SIG-M5 treated with dmso at 0.1 percent for 504 hours (cell line): ENCODE data around the gene SIX1.

Experiments used
- DNase-seq: peaks from one replicate; lab custom pipeline; 2025; ENCODE audit not compliant: unreplicated experiment; lab: John Stamatoyannopoulos, UW

SIX1 gene

GRCh38 chr14:60655898-60656685 lies 6.8 kb upstream of the SIX1 start:
- DNase-seq: no peak

- no peak for DNase-seq
Observed at GRCh38 chr14:60655119-60655897, 6.0 kb upstream of the SIX1 start.

GRCh38 chr14:60654334-60654821 lies 5.1 kb upstream of the SIX1 start:
- DNase-seq: no peak

GRCh38 chr14:60653701-60654161 lies 4.5 kb upstream of the SIX1 start:
- DNase-seq: no peak

GRCh38 chr14:60652674-60653651 lies 3.7 kb upstream of the SIX1 start:
- DNase-seq: no peak

GRCh38 chr14:60651796-60652673 lies 2.8 kb upstream of the SIX1 start:
- DNase-seq: no peak

GRCh38 chr14:60651086-60651795 lies 2.0 kb upstream of the SIX1 start:
- no peak for DNase-seq

GRCh38 chr14:60650373-60650961 lies 1.2 kb upstream of the SIX1 start:
- DNase-seq: no peak

GRCh38 chr14:60649875-60650372 lies 647 bp upstream of the SIX1 start:
- DNase-seq: no peak

GRCh38 chr14:60648249-60648933 lies 886 bp downstream of the SIX1 start:
- no peak for DNase-seq

GRCh38 chr14:60647837-60648248 lies 1.4 kb downstream of the SIX1 start:
- DNase-seq: no peak

GRCh38 chr14:60647081-60647836 lies 2.0 kb downstream of the SIX1 start:
- DNase-seq: no peak

- no peak for DNase-seq
Observed at GRCh38 chr14:60646226-60646818, 3.0 kb downstream of the SIX1 start.

- DNase-seq: no peak
Observed at GRCh38 chr14:60645126-60645741, 4.0 kb downstream of the SIX1 start.

- no peak for DNase-seq
Observed at GRCh38 chr14:60644666-60645065, 4.6 kb downstream of the SIX1 start.

GRCh38 chr14:60643463-60644314 lies 5.6 kb downstream of the SIX1 start:
- DNase-seq: no peak
